Stimulated activated naive B cell treated with anti-CD40 and anti-IgM and Interleukin-4, amounts not matched to agents 10 μg/mL and 1 μg/mL and 100 μg/mL, for 72 hours (primary cell): ENCODE measurements around the gene HLA-G.

Experiments used
- ATAC-seq, 2 donors: fragments of 150-1000 bp; cut with Tn5 transposase; replicated peaks; 2 replicates each; pipeline ENCODE4 v1.10.0; 2021; ENCODE audit warnings: moderate library complexity in 1 of 2
- DNase-seq: peaks from one replicate; pipeline ENCODE4 v3.0.0; 2021
- H3K27ac Mint-ChIP-seq: one replicate; pipeline ENCODE4 v1.8.0; 2022; ENCODE audit warnings: mild to moderate bottlenecking, mixed read lengths
- H3K27me3 Mint-ChIP-seq, 2 donors: one replicate each; pipeline ENCODE4 v1.8.0; 2022; ENCODE audit warnings: mixed read lengths in 2 of 2
- H3K36me3 Mint-ChIP-seq, 2 donors: one replicate each; pipeline ENCODE4 v1.8.0; 2022; ENCODE audit warnings: mixed read lengths in 2 of 2, mild to moderate bottlenecking in 1 of 2
- H3K4me1 Mint-ChIP-seq, 2 donors: one replicate each; pipeline ENCODE4 v1.8.0; 2022; ENCODE audit warnings: mixed read lengths in 2 of 2, mild to moderate bottlenecking in 1 of 2
- H3K4me3 Mint-ChIP-seq, 2 donors: one replicate each; pipeline ENCODE4 v1.8.0; 2022; ENCODE audit warnings: mild to moderate bottlenecking in 2 of 2, mixed read lengths in 2 of 2, moderate library complexity in 1 of 2
- H3K9me3 Mint-ChIP-seq, 2 donors: one replicate each; pipeline ENCODE4 v1.8.0; 2022; ENCODE audit warnings: mixed read lengths in 2 of 2, mild to moderate bottlenecking in 1 of 2

The HLA-G gene

DNA sequence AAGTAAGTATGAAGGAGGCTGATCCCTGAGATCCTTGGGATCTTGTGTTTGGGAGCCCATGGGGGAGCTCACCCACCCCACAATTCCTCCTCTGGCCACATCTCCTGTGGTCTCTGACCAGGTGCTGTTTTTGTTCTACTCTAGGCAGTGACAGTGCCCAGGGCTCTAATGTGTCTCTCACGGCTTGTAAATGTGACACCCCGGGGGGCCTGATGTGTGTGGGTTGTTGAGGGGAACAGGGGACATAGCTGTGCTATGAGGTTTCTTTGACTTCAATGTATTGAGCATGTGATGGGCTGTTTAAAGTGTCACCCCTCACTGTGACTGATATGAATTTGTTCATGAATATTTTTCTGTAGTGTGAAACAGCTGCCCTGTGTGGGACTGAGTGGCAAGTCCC lies 2.8 kb downstream of the HLA-G start:
- no peak for ATAC-seq
- Mint-ChIP-seq H3K4me1 (peaks cover 8 to 17% of the 10 kb centered on the region in 2 donors), H3K36me3 (no peaks in the 10 kb centered on the region), H3K4me3 (no peak overlapping the region), H3K27ac (no peak overlapping the region), H3K9me3 (no peaks in the 10 kb centered on the region), H3K27me3 (peaks cover 79 to 93% of the 10 kb centered on the region in 2 donors)
- no peak for DNase-seq

DNA sequence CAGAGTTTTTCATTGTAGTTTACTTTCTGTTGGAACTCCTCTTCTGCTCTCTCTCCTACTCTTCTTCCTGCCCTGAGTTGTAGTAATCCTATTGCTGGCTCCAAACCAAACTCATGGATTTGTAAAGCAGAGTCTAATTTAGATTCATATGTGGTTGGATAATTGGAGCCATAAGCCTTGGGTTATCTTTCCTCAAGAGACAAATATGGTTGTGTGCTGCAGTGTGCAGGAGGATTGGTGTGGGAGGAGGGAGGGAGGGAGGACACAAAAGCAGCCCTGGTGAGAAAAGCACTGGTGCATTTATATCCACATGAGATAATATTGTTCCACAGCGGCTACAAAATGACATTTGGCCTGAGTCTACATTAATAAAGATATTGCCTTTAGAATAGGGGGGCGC lies 4.2 kb downstream of the HLA-G start:
- ATAC-seq = no peak
- Mint-ChIP-seq H3K4me3 (no peak overlapping the region), H3K27ac (no peak overlapping the region), H3K27me3 (peaks cover 74 to 85% of the 10 kb centered on the region in 2 donors), H3K36me3 (no peaks in the 10 kb centered on the region), H3K9me3 (no peaks in the 10 kb centered on the region), H3K4me1 (peaks cover 8 to 17% of the 10 kb centered on the region in 2 donors)
- no peak for DNase-seq

DNA sequence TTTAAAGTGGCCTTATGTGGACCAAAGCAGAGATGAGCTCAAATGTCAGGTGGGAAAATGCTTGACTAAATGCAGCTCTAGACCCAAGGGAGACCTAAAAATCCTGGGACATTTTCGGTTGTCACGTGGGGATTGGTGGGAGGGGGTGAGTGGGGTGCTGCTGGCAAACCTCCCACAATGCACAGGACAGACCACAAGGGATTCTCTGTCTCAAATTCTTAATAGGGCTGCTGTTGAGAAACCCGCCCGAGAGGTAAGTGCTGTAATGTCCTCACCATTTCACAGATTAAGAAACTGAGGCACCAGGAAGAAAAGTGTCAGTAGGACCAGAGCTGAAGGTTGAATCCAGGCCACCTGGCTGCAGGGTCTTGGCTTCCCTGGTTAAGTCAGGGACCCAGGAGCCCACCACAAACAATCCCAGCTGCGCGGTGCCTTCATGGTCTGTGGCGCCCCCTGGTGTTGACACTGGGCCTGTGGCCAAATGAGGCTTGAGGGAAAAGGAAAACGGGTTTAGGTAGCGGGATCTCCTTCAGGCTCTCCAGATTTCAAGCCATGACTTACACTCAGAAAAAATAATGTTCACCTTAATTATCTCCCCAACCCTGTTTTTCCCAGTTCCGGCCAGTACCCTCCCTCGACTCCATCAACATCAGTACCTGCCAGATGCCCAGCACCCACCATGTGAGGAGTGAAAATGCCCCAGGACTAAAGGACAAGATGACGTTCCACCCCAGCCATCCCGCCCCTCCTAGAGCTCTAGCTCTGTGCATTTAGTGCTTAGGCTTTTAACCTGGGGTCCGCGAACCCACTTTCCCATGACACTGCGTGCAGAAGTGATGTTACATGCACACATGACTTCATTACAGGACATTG lies 7.2 kb downstream of the HLA-G start:
- H3K27ac Mint-ChIP-seq = peak overlapping the region; percentile 31
- peak in 1 of 2 donors; percentile 33 for ATAC-seq

DNA sequence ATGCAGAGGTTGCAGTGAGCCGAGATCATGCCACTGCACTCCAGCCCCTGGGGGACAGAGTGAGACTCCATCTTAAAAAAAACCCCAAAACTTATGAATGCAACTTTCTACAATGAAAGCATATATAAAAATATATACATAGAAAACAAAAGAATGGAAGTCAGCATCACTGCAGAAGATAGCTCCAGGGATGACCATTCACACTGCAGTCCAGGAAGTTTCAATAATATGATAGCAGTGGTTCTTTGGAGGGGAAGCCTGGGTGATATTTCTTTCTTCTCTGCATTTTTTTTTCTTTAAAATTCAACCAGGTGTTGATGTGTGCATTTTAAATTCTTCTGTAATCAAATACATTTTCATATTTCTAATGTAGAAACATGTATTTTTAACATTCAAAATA lies 12.3 kb downstream of the HLA-G start:
- Mint-ChIP-seq H3K27ac (no peak overlapping the region), H3K36me3 (peaks cover 0 to 4% of the 10 kb centered on the region in 2 donors), H3K4me1 (peaks cover 0 to 3% of the 10 kb centered on the region in 2 donors), H3K27me3 (peaks cover 53 to 59% of the 10 kb centered on the region in 2 donors), H3K4me3 (no peak overlapping the region), H3K9me3 (peaks cover 1 to 10% of the 10 kb centered on the region in 2 donors)
- DNase-seq (no peak), ATAC-seq (no peak)

More for the DNA sequence above, 7.2 kb downstream of the HLA-G start:
- Mint-ChIP-seq H3K36me3 (no peaks in the 10 kb centered on the region), H3K27me3 (peaks cover 67 to 78% of the 10 kb centered on the region in 2 donors), H3K4me3 (no peak overlapping the region), H3K4me1 (peaks cover 0 to 4% of the 10 kb centered on the region in 2 donors), H3K9me3 (no peaks in the 10 kb centered on the region)
- no peak for DNase-seq

DNA sequence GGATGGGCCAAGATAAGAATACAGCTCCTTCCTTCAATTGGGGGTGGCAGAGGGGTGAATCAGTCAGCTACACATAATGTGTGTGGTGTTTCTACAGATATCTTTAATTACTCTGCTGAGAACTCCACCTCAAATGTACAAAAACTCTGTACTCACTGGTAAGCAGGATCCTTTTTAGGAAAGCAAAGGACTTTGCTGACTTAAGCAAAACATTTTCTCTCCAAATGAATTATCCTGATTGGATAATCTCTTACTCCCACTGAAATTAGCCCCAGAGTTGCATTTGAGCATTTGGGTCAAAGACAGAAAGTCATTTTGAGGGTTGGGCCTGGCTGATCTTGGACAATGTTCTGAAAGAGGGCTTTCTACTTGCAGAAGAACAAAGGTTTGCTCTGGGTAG lies 13.4 kb downstream of the HLA-G start:
- no peak for ATAC-seq
- Mint-ChIP-seq H3K4me3 (no peak overlapping the region), H3K27me3 (peaks cover 53 to 62% of the 10 kb centered on the region in 2 donors), H3K27ac (no peak overlapping the region), H3K36me3 (peaks cover 0 to 4% of the 10 kb centered on the region in 2 donors), H3K9me3 (peaks cover 1 to 14% of the 10 kb centered on the region in 2 donors), H3K4me1 (peaks cover 4 to 8% of the 10 kb centered on the region in 2 donors)
- no peak for DNase-seq

DNA sequence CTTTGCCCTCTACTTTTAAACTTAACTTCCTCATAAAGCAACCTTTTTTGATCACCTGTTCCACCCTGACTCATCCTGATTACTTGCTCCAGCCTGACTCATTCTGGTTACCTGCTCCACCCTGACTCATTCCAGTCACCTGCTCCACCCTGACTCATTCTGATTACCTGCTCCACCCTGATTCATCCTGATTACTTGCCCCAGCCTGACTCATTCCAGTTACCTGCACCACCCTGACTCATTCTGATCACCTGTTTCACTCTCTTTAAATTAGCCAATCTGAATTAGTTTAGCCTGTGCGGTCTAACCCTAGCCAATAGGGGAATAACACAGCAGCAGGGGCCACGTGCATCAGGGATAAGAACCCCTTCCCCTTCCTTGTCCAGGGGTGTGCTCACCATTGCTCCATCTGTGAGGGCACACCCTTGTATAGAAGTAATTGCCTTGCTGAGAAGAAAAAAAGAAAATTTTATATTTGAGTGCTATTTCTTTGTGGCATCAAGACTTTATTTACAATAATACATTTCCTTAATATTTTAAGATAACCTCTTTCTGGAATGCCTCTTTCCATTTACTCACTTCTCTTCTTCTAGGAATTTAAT lies 17.9 kb downstream of the HLA-G start:
- H3K27ac Mint-ChIP-seq = no peak overlapping the region
- ATAC-seq (peak; percentile 64 to 79), DNase-seq (peak; percentile 17)

DNA sequence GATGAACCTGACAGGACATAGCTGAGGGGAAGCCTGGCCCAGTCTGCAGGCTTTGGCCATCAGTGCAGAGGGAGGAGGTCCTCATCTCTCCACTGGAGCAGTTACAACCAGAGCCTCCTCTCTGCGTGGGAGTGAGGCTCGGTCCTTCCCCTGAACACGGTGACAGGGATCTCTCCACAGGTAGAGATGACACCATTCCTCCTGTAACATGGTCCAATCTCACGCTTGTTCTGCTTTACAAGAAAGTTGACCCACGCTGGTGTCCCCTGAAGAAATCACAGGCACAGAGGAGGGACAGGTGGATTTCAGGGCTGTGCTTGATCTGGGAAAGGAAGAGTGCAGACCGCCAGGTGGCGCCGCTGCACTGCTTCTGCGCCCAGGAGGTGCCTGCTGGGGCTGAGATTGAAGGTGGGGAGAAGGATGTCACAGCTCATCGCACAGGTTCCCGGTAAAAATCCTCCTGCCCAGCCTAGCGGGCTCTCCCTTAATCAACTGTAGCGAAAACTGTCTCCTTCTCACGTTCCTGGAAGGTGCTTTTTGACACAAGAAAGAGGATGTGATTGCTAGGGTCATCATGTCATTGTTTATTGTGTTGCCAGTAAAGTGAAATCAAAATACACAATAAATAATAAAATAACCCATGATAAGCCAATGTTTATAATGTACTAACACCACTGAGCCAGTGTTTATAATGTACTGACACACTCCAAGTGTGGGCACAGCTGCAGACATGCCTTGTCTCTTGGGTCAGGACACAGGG lies 20.4 kb downstream of the HLA-G start:
- peaks cover 13 to 24% of the 10 kb centered on the region in 2 donors for H3K4me1 Mint-ChIP-seq
- no peak overlapping the region for H3K27ac Mint-ChIP-seq
- ATAC-seq = peak; percentile 84 to 89
- H3K9me3 Mint-ChIP-seq = peaks cover 0 to 4% of the 10 kb centered on the region in 2 donors
- peak; percentile 50 for DNase-seq
- peaks cover 70 to 77% of the 10 kb centered on the region in 2 donors for H3K27me3 Mint-ChIP-seq
- no peaks in the 10 kb centered on the region for H3K36me3 Mint-ChIP-seq
- H3K4me3 Mint-ChIP-seq = no peak overlapping the region

More for the DNA sequence above, 17.9 kb downstream of the HLA-G start:
- Mint-ChIP-seq H3K27me3 (peaks cover 61 to 65% of the 10 kb centered on the region in 2 donors), H3K36me3 (peaks cover 0 to 4% of the 10 kb centered on the region in 2 donors), H3K9me3 (peaks cover 1 to 14% of the 10 kb centered on the region in 2 donors), H3K4me3 (no peak overlapping the region), H3K4me1 (peaks cover 13 to 24% of the 10 kb centered on the region in 2 donors)

DNA sequence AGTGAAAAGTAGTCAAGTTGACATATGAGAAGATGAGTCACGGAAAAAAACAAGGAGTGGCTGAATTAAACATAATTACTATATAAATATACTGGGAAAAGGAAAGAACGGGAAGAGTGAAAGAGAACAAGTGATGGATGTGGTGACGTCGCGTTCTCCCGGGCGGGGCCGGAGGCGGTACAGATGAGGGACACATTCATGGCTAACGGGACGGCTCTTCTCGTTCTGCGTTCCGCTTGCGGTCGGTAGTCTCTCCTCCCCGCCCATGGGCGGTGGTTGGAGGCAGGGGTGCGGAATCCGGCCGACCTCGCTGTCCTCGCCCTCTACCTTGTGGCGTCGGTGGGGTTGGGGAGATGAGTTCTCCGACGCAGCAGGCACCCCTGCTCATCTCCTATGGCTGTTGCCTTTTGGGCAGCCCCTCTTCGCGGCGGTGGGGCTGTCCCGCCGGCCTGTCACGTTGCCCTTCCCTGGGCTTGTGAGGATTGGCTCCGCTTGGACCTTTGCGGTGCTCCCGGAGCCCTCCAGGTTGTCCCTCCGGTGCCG lies 22.5 kb downstream of the HLA-G start:
- Mint-ChIP-seq H3K9me3 (peaks cover 0 to 4% of the 10 kb centered on the region in 2 donors), H3K4me1 (peaks cover 13 to 22% of the 10 kb centered on the region in 2 donors), H3K4me3 (peak overlapping the region; percentile 15 to 73), H3K36me3 (no peaks in the 10 kb centered on the region), H3K27ac (no peak overlapping the region), H3K27me3 (peaks cover 75 to 80% of the 10 kb centered on the region in 2 donors)
- ATAC-seq (peak in 1 of 2 donors; percentile 51), DNase-seq (no peak)

DNA sequence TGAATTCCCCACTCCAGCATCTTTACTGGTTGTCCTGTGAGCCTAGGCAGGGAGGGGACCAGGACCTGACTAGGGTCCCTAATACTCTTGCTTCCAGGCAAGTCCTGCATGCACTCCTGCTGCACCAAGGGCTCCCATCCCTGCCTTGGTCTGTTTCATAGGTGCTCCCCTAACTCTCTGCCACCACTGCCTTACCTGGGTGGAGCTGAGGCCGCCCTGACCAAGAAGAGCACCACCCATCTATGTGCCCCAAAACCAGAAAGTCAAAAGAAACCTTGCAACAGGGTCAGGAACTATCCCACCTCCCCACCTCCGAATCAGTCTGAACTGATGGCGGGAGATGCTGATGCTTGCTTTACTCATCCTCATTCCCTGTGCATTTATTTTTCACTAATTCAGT lies 23.6 kb downstream of the HLA-G start:
- H3K9me3 Mint-ChIP-seq = no peaks in the 10 kb centered on the region
- H3K36me3 Mint-ChIP-seq = no peaks in the 10 kb centered on the region
- ATAC-seq (no peak), DNase-seq (no peak)
- H3K27me3 Mint-ChIP-seq = peaks cover 73 to 81% of the 10 kb centered on the region in 2 donors
- peaks cover 9 to 16% of the 10 kb centered on the region in 2 donors for H3K4me1 Mint-ChIP-seq
- H3K27ac Mint-ChIP-seq = no peak overlapping the region
- no peak overlapping the region for H3K4me3 Mint-ChIP-seq

DNA sequence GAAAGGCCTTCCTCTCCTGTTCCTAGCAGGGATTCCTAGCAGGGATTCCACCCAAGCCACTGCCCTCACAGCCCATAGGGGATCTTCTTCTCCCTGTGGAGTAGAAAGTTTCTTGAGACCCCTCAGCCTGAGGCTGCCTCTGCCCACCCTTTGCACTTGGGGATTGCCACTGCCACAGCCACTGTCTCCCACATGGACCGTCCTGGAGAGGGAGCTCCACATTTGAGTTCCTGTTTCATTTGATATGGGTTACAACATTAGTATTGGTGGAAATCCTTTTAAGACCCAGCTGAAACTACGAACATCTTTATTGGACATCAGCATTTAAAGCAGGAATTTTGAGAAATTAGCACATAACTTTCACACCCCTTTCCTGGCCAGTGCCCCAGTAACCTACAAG lies 25.6 kb downstream of the HLA-G start:
- H3K27ac Mint-ChIP-seq = no peak overlapping the region
- DNase-seq (no peak), ATAC-seq (no peak)
- H3K4me1 Mint-ChIP-seq = peaks cover 5 to 11% of the 10 kb centered on the region in 2 donors
- no peaks in the 10 kb centered on the region for H3K9me3 Mint-ChIP-seq
- H3K27me3 Mint-ChIP-seq = peaks cover 63 to 90% of the 10 kb centered on the region in 2 donors
- H3K4me3 Mint-ChIP-seq = no peak overlapping the region
- no peaks in the 10 kb centered on the region for H3K36me3 Mint-ChIP-seq

DNA sequence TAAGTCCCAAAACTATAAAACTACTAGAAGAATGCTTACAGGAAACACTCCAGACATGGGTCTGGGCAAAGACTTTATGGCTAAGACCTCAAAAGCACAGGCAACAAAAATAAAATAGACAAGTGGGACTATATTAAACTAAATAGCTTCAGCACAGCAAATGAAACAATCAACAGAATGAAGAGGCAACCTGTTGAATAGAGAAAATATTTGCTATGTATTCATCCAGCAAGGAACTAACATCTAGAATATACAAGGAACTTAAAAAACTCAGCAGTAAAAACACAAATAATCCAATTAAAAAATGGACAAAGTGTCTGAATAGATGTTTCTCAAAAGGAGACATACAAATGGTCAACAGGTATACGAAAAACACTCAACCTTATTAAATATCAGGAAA lies 30.4 kb downstream of the HLA-G start:
- no peak for DNase-seq
- peaks cover 38 to 71% of the 10 kb centered on the region in 2 donors for H3K27me3 Mint-ChIP-seq
- H3K27ac Mint-ChIP-seq = no peak overlapping the region
- no peaks in the 10 kb centered on the region for H3K4me1 Mint-ChIP-seq
- H3K36me3 Mint-ChIP-seq = no peaks in the 10 kb centered on the region
- no peak for ATAC-seq
- no peaks in the 10 kb centered on the region for H3K9me3 Mint-ChIP-seq
- no peak overlapping the region for H3K4me3 Mint-ChIP-seq

DNA sequence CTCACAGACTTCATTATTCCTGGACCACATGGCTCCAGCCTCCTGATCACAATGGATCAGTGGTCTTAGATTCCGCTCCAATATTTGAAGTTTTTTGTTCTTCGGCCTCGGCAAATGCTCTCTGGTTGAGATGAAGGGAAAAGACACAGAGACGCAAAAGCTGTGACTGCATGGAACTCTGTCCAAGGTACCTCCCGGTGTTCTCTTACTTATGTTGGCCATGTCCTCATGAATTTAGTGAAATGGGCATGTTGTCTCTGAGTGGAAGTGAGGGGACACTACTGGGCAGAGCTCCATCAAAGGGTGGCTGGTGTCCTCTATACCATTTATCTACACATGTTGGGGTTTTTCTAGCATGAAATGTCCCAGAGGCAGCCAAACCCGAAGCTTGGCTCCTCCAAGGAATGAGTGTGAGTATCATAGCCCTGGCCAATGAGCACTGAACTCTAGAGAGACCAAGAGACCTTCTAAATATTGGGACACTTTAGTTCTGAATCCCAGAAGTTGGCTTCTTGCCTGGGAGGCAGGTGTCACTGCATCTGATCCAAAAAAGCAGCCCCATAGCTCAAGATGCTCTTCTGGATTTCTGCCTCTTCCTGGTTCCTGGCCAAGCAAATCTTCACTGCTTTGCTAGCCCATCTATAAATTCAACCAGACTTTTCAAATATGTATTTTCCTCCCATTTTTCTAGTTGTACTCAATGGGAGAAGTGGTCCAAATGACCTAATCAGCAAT lies 34.1 kb downstream of the HLA-G start:
- Mint-ChIP-seq H3K9me3 (no peaks in the 10 kb centered on the region), H3K4me3 (no peak overlapping the region), H3K36me3 (no peaks in the 10 kb centered on the region), H3K27me3 (peaks cover 36 to 66% of the 10 kb centered on the region in 2 donors), H3K27ac (no peak overlapping the region), H3K4me1 (peaks cover 6 to 14% of the 10 kb centered on the region in 2 donors)
- DNase-seq (no peak), ATAC-seq (no peak)

DNA sequence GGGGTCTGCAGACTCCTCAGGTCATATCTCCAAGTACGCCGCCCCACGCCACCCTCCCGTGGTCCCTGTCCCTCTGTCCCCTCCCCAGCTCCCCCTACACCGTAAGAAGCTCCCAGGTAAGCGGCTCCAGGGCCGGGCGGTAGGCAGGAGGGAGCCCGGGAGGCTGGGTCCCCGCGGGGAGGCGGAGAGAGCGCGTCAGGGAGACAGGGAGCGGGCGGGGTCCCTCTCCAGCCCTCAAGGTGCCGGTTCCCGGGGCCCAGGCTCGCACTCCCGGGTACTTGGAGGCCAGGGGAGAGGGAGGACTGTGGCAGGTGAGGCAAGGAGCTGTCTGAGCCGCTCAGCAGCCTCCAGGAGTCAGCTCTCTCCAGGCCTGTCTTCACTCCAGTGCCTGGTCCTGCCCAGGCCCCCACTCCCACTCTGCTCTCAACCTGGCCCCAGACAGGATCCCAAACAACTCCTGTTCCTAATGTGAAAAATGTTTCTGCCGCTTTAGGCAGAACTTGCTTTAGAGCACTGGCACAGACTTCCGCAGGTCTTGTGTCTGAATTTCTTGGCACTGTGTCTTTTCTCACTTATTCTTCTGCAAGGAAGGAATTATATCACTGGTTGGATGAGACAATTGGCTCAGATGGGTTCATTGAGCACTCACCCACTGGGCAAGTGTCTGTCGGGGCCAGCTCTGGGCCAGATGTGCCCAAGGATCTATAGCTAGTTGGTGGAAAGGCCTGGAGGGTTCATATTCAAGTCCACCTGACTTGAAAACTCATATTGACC lies 36.6 kb downstream of the HLA-G start:
- ATAC-seq = no peak
- no peak for DNase-seq
- Mint-ChIP-seq H3K27ac (no peak overlapping the region), H3K36me3 (no peaks in the 10 kb centered on the region), H3K4me3 (no peak overlapping the region), H3K9me3 (no peaks in the 10 kb centered on the region), H3K27me3 (peaks cover 50 to 68% of the 10 kb centered on the region in 2 donors), H3K4me1 (peaks cover 6 to 17% of the 10 kb centered on the region in 2 donors)
